ENCODE measurements around the gene BMPER. TPM values are rescaled to one million over a fixed set of nuclear protein-coding genes. Genes with fewer than 3 reads are reported as not detected.

Gene BMPER
- total and polyA plus RNA-seq, 2 of the 8 experiments (the other 6 are each of a cell fraction or from before 2014, with no cell fraction given) = 0.33 to 0.69 TPM

GRCh38 chr7:34081935-34082334, 176.6 kb downstream of the BMPER start:
- Histone ChIP-seq H2AFZ (ENCODE audit: low read length) (no peak overlapping the region), H2BK12ac (ENCODE audit: low read depth, low read length) (no peak overlapping the region), H2AK5ac (ENCODE audit: low read depth, low read length) (no peak overlapping the region), H3K4me1 (replicated peaks in 1 of 4; ENCODE audit: control insufficient read depth in 3 of 4, insufficient read depth in 4 of 4, low read length in 3 of 4) (no peaks in the 10 kb centered on the region; a peak in 2 of 7 replicates), H4K8ac (ENCODE audit: extremely low read depth, insufficient read depth, low read length) (no peak overlapping the region), H3K56ac (replicated peaks; ENCODE audit: insufficient read length, low read depth, low read length) (no peak overlapping the region), H2BK20ac (ENCODE audit: low read length) (no peak overlapping the region), H4K91ac (replicated peaks; ENCODE audit: insufficient read length, low read length) (no peak overlapping the region), H4K5ac (ENCODE audit: insufficient read length, low read depth, low read length) (no peak overlapping the region), H3K79me1 (ENCODE audit: low read depth, low read length) (no peaks in the 10 kb centered on the region), H3K4me3 (ENCODE audit: extremely low read depth in 1 of 4, insufficient read depth in 2 of 4, low read depth in 3 of 4, low read length in 4 of 4) (no peak overlapping the region), H3K4me2 (ENCODE audit: insufficient read depth in 1 of 2, low read depth in 2 of 2, low read length in 2 of 2) (no peak overlapping the region), H2BK120ac (replicated peaks; ENCODE audit: low read depth, low read length) (no peak overlapping the region), H2BK15ac (ENCODE audit: low read length) (no peak overlapping the region), H3K79me2 (ENCODE audit: control insufficient read depth in 1 of 2, insufficient read depth in 2 of 2, low read length in 2 of 2) (no peaks in the 10 kb centered on the region), H3K27me3 (replicated peaks in 1 of 4; ENCODE audit: control insufficient read depth in 3 of 4, extremely low read depth in 1 of 4, insufficient read depth in 3 of 4, low read length in 3 of 4) (no peaks in the 10 kb centered on the region), H2BK5ac (ENCODE audit: low read depth, low read length) (no peak overlapping the region), H3K23me2 (ENCODE audit: low read depth, low read length) (no peaks in the 10 kb centered on the region), H3K23ac (ENCODE audit: insufficient read length) (no peak overlapping the region), H3K4ac (replicated peaks; ENCODE audit: insufficient read length, low read depth, low read length) (no peak overlapping the region), H4K20me1 (replicated peaks in 1 of 2; ENCODE audit: control insufficient read depth in 1 of 2, insufficient read depth in 2 of 2, low read length in 2 of 2) (no peaks in the 10 kb centered on the region), H3K27ac (ENCODE audit: low read depth, low read length) (no peak overlapping the region), H3K14ac (ENCODE audit: insufficient read length) (no peak overlapping the region), H3K9ac (replicated peaks in 1 of 4; ENCODE audit: extremely low read depth in 1 of 4, low read depth in 3 of 4, low read length in 3 of 4) (no peak overlapping the region), H3K9me3 (ENCODE audit: insufficient read depth in 2 of 2, low read depth in 1 of 2, low read length in 1 of 2) (no peaks in the 10 kb centered on the region), H3K18ac (ENCODE audit: extremely low read depth, low read length) (no peak overlapping the region), H3K36me3 (ENCODE audit: control insufficient read depth in 2 of 4, insufficient read depth in 4 of 4, low read length in 3 of 4) (no peaks in the 10 kb centered on the region)
- POLR2A ChIA-PET (ENCODE audit: partially characterized antibody) = no interaction called here
- DNase-seq (ENCODE audit: low read depth in 1 of 2, low spot score in 2 of 2) (no peak), FAIRE-seq (no peak)
- CTCF ChIA-PET (ENCODE audit: partially characterized antibody) = interaction anchor here (0.6 to 4.2 kb wide), 5 partner anchors 10 to 660 kb away, joined by 3 to 19 read pairs (median 3); no protein-coding TSS in a partner anchor
- 88% methylated on average over 1 of the region's 1 CpG; no CpG with 5 or more reads in 1 of the 2 experiments for WGBS, 2 experiments (ENCODE audit: extremely low coverage in 1 of 2, insufficient coverage in 1 of 2, insufficient read length in 1 of 2, insufficient replicate concordance in 2 of 2, low coverage in 1 of 2, low lambda C conversion rate in 2 of 2, missing lambda C conversion rate in 1 of 2)
- TF ChIP-seq BCL11A (IDR thresholded peaks at IDR 0.05; ENCODE audit: low read depth in 2 of 2, low read length in 2 of 2) (no peak), CTBP2 (IDR thresholded peaks at IDR 0.05; ENCODE audit: borderline replicate concordance, insufficient read depth, insufficient read length, low read length) (no peak), SAP30 (IDR thresholded peaks at IDR 0.05; ENCODE audit: insufficient read depth, insufficient replicate concordance, low read length) (no peak), E2F6 (IDR thresholded peaks at IDR 0.05) (no peak), SUZ12 (IDR thresholded peaks at IDR 0.05; ENCODE audit: low read length) (no peak), RNF2 (IDR thresholded peaks at IDR 0.05; ENCODE audit: borderline replicate concordance, low read depth, low read length, missing control alignments, poor library complexity, severe bottlenecking) (no peak), BACH1 (IDR thresholded peaks at IDR 0.05; ENCODE audit: low read length) (no peak), CHD2 (IDR thresholded peaks at IDR 0.05; ENCODE audit: low read length) (no peak), JUN (IDR thresholded peaks at IDR 0.05; ENCODE audit: low read depth, low read length) (no peak), HDAC2 (IDR thresholded peaks at IDR 0.05; ENCODE audit: borderline replicate concordance in 1 of 2, low read depth in 2 of 2, low read length in 2 of 2) (no peak), RBBP5 (IDR thresholded peaks at IDR 0.05; ENCODE audit: borderline replicate concordance, low read depth, low read length) (no peak), SP2 (IDR thresholded peaks at IDR 0.05; ENCODE audit: low read length) (no peak), POU5F1 (IDR thresholded peaks at IDR 0.05; ENCODE audit: low read depth, low read length) (no peak)

Measured in H1 (cell line).